ENCODE results near the gene GALNT13.

The GALNT13 gene

DNA sequence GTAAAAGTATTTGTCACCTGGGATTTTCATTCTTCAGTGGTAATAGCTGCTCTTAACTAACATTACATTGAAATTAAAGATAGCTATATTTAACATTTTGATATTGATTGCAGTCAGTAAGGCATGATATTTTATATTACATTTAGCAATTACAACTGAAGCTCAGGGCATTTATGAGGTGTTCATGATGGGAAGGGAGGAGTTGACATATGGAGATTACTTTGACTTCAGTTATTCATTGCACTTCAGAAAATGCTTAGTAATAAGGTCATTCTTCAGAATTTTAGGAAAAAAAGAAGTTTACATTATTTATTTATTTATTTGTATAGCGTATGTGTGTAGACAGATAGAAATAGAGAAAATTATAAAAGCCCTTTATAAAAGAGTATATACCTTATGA is 352.0 kb downstream of the GALNT13 start:
- DNase-seq (ENCODE audit: low spot score): no peak

GRCh38 chr2:154226931-154227330 is 355.2 kb downstream of the GALNT13 start:
- no peak for DNase-seq (ENCODE audit: low spot score)

DNA sequence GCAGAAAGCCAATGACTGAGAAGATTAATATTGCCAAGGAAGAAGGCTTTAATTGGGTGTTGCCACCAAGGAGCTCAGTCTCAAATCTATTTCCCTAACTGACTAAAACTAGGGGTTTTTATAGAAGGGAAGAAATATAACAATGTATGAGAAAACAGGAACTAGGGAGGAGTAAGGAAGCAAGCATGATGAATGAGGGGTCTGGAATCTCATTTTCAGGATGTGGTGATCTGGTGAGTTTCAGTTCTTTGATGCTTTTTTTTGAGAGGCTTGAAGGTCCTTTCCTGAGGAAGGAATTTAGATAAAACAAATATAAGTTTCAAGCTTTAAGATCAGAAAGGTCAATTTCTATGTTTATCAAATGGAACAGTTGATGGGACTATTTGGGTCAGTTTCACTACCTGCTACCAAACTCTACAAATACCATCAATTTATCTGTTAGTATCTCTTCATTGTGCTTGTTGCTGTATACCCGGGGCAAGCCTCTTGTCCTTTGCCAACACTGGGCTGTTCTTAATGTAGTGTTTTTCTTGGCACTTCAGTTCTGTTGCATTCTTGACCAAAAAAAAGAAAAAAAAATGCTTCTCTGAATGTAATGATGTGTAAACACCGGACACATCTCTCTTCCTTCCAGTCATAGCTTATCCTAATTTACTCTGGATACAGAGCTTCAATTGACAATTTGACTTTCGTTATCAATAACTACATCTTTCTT is 357.0 kb downstream of the GALNT13 start:
- DNase-seq (ENCODE audit: low spot score): no peak

GRCh38 chr2:154229966-154230365 is 358.2 kb downstream of the GALNT13 start:
- no peak for DNase-seq (ENCODE audit: low spot score)

DNA sequence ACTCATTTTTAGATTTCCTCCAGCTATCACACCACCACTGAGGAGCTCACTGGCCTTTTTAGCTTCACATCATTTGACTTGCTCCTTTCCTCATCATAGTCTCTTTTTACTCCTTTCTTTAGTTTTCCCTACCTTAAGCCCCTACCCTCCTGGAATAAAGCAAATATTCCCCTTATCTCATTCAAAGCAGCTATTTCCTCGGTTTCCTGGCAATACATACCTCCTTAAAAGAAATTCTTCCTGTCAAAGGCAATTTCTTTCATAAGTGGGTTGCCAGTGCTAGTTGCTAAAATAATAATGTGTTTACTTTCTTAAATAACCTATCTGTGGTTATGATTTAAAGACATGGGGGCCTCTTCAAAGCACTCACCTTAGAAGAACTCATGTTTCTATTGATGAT is 359.3 kb downstream of the GALNT13 start:
- DNase-seq (ENCODE audit: low spot score): no peak

- DNase-seq (ENCODE audit: low spot score): no peak
Observed at GRCh38 chr2:154233231-154233630, 361.5 kb downstream of the GALNT13 start.

- DNase-seq (ENCODE audit: low spot score): no peak
Observed at GRCh38 chr2:154238252-154238651, 366.5 kb downstream of the GALNT13 start.

DNA sequence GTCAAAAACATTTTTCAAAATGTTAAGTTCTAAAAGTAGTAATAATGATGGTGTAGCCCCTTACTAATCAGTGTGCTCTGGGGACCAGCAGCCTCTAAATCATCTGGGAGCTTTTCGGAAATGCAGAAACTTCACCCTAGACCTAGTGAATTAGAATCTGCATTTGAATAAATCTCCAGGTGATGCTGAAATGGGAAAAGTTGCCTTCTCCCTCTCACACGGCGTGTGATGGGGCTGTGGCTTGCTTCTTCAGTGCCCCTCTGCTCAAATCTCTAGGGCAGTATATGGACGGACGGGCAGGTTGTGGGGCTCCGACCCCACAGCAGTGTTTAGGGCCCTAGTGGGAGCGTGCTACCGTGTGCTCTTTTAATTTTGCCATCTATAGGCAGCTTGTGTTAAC is 368.6 kb downstream of the GALNT13 start:
- no peak for DNase-seq (ENCODE audit: low spot score)

GRCh38 chr2:154240921-154241379 is 369.2 kb downstream of the GALNT13 start:
- DNase-seq (ENCODE audit: low spot score): no peak

- no peak for DNase-seq (ENCODE audit: low spot score)
Observed at GRCh38 chr2:154242687-154243086, 371.0 kb downstream of the GALNT13 start.

DNA sequence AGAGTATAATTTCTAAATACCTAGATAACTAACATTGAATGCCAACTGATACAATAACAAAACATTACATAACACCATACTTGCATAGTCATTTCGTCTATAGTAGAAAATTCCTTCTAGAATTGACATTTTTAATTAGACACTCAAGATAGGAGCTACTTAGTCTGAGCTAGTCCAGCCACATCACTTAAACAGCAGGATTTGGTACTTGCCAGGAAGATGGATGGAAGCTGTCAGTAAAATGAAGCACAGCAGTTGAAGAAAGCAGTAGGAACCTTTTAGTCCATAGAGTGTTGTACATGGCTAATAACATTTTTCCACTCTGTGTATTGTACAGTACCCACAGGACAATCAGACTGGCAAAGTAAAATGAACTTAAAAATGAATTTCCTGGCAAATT is 372.0 kb downstream of the GALNT13 start:
- DNase-seq (ENCODE audit: low spot score): no peak

DNA sequence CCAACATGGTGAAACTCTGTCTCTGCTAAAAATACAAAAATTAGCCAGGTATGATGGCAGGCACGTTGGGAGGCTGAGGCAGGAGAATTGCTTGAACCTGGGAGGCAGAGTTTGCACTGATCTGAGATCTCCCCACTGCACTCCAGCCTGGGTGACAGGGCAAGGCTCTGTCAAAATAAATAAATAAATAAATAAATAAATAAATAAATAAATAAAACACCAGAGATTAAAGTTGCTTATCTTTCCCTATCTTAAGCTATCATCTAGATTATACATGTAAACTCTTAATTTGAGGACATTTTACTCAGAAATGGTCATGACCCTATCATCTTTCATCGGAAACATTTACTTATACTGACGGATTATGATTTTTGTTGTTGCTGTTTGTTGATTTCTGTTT is 373.2 kb downstream of the GALNT13 start:
- DNase-seq (ENCODE audit: low spot score): no peak

DNA sequence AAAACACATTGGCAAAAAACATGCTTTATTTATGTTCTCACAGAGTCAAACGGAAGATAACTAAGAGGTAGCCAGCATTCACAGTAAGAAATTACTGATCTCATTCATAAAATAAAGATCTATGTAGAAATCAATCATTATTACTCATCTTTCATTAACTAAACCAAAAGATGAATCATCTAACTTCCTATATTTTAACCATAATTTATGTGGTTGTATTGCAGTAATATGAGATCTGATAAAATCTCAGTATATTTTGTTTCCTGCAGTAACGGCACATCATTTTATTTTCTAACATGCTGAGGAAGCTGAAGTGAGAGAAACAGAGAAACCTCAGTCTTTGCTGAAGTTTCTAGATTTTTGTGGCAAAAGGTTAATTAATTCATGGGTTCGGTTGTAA is 375.8 kb downstream of the GALNT13 start:
- no peak for DNase-seq (ENCODE audit: low spot score)

GRCh38 chr2:154256136-154256535 is 384.4 kb downstream of the GALNT13 start:
- DNase-seq (ENCODE audit: low spot score): no peak

- no peak for DNase-seq (ENCODE audit: low spot score)
Observed at GRCh38 chr2:154259030-154259429, 387.3 kb downstream of the GALNT13 start.

DNA sequence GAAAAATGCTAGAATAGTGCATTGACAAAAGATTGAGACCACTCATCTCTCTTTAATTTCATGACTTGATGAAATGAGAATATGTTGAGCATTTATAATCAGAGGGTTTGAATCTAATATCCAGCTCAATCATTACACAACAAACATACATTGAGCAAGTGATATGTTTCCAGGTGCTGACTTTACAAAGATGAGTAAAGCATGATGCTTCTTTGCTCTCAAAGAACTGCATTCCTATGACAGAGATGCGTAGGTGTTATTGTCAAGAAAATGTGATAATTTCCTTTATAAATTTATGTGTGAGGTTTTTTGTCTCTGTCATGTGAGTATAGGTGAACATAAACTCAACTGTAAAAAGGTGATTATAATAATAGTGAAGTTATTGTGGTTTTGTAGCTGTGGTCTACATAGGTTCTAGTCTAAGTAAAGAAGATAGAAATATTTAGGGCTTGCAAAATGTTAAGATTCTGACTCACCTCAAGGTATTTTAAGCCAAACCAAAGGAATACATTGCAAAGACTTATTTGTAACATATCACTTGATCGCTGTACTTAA is 389.8 kb downstream of the GALNT13 start:
- no peak for DNase-seq (ENCODE audit: low spot score)

DNA sequence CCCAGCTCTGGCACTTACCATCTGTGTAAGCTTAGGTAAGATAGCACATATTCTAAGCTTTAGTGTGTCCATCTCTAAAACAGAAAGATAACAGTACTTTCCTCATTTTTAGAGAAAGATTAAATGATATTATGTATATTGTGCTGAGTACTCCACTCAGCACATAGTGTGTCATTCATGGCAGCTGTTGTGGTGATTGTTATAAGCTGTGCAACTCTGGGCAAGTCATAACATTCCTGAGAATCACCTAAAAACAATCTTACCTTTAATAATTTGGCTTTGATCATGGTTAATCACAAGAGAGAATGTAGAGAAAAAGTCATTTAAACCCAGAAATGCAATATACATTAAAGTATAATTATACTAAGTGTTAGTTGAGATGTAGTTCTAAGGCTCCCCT is 391.5 kb downstream of the GALNT13 start:
- DNase-seq (ENCODE audit: low spot score): no peak

DNA sequence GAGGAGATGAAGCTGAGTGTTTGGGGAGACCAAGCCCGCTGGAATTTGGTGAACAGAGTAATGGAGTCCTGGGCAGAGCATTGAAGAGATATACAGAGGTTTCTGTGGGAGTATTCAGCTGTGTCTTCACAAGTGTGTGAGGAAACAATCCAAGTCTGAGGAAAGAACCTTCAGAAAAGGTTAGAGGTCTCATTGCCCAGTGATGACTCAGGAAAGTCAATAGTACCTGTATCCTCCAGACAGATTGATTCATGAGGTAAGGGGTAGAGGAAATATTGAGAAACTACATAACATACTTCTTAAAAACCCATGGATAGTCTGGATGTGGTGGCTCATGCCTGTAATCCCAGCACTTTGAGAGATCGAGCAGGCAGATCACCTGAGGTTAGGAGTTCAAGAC is 392.3 kb downstream of the GALNT13 start:
- DNase-seq (ENCODE audit: low spot score): no peak

GRCh38 chr2:154267983-154268382 is 396.3 kb downstream of the GALNT13 start:
- DNase-seq (ENCODE audit: low spot score): no peak

DNA sequence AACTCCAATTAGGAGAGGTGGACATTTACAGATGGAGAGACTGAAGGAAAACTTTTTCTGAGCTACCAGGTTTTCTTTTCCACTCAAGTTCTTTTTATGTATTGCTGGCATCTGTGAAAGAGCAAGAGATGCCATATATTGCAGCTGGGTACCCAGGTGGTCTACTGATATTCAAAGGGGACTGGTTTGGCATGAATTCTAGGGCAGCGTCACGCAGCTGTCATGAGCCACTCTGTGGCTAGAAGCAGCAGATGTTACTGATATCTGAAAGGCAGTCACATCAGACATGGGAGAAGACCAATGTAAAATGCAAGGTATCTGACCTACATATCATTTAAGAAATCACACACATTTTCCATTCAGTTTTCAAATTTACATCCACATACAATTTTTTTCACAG is 408.8 kb downstream of the GALNT13 start:
- DNase-seq (ENCODE audit: low spot score): no peak

- no peak for DNase-seq (ENCODE audit: low spot score)
Observed at GRCh38 chr2:154289870-154290269, 418.1 kb downstream of the GALNT13 start.

- no peak for DNase-seq (ENCODE audit: low spot score)
Observed at GRCh38 chr2:154291511-154291910, 419.8 kb downstream of the GALNT13 start.

GRCh38 chr2:154291927-154292326 is 420.2 kb downstream of the GALNT13 start:
- no peak for DNase-seq (ENCODE audit: low spot score)

- no peak for DNase-seq (ENCODE audit: low spot score)
Observed at GRCh38 chr2:154293864-154294263, 422.1 kb downstream of the GALNT13 start.
